AG08396 (cell line): ENCODE data around the gene NKG7.

Experiments used
- DNase-seq: peaks from one replicate; pipeline ENCODE4 v3.0.0; 2012; ENCODE audit warnings: low spot score, mixed read lengths

Gene NKG7

DNA sequence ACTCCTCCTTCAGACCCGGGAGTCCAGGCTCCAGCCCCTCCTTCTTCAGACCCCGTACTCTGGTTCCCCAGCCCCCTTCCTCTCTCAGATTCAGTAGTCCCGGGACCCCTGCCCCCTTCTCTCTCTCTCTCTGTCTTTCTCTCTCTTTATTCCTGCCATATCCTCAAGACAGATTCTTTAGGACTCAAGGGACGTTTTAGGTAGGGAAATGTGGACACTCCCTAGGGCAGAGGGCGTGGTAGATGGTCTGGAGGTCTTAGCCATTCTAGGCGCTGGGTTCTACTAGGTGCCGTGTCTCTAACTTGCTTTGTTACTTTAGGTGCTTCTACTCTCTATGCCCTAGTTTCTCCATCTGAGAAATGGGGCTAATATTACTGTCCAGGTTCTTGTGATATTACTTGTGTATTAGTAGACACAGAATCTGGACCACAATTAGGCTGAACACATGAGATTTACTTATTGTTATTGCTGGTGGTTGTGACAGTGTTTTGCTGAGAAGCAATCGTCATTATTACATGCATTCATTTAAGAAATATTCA lies 18.7 kb upstream of the NKG7 start:
- no peak for DNase-seq

DNA sequence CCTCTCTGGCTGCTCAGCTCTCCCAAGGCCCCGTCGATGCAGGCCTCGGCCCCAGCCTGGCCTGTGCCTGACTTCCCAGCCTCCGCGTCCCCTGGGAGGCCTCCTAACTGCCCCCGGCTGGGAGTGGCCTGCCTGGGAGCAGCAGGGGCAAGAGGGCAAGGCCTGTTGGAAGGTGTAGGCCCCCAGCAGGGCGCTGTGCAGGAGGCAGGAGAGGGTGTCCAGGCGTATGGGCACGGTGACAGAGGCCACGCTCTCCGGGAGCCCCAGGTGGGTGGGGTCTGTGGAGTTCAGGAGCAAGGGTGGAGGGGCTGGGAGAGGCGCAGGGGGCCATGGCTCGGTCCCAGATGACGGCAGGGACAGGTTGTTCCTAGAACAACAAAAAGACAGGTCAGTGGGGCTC lies 16.7 kb upstream of the NKG7 start:
- no peak for DNase-seq

DNA sequence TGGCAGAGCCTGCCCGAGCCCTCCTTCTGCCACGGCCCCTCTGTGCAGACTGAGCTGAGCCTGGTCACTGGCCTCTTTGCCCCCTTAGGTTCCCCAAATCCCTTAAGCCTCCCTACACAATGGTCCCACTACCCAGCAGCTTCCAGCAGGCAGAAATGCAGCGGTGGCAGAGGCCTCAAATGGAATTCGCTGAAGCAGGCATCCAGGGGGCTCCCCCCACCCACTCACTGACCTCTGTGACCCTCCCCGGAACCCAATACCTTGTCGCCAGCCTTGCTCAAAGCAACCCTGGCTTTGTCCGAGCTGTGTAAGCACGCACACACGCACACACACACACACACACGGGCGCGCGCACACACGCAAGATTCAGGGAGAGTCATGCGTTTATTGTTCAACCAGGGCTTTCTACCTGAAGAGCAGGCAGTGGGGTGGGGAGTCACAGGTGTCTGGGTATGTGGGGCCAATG lies 15.5 kb upstream of the NKG7 start, which contains the start of gene LIM2:
LIM2 (minus strand) TSS at position 51 of the 466 bp plus-strand sequence. CDS start 531 bp downstream, outside the sequence.
- no peak for DNase-seq

DNA sequence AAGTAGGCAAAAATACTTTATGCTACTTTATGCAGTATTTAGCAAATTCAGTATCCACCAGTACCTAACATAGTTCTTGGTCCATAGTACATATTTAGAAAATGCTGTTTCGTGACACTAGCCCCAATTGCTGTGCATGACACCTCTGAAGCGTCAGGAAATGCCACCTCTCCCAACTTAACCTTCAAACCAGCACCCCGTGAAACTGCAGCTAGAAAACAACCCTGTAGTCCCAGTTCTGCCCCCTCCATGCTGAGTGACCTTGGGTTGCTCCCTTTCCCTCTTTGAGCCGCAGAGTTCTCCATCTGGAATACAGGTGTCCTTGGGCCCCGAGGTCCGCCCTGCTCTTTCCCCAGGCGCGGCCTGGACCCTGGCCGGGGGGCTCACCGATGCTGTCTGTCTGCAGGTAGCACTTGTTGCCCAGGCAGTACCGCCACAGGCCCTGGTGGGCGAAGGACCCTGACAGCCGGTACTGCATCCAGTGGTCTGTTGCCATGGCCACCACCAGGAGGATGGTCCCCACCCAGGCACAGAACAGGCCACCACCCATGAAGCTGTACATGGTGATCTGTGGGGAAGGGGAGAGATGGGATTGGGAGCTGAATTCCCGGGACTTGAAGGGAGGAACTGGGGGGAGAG lies 14.5 kb upstream of the NKG7 start:
- no peak for DNase-seq

DNA sequence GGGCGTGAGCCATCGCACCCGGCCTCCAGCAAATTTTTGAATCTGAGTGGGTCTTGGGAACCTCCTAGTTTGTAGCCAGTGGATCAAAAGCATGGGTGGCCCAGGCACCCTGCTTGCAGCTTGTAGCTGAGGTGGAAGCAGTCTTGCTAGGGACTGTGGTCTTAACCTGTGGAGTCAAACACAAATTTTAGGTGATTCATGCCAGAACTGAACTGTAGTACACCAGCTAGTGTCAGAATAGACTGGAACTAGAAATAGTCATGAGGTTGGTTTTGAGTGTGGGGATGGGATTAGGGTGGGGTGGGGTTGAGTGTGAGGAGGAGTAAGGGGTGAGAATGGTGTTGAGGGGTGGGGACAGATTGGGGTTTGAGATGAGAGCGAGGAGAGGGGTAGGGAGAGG lies 9.6 kb upstream of the NKG7 start:
- no peak for DNase-seq

DNA sequence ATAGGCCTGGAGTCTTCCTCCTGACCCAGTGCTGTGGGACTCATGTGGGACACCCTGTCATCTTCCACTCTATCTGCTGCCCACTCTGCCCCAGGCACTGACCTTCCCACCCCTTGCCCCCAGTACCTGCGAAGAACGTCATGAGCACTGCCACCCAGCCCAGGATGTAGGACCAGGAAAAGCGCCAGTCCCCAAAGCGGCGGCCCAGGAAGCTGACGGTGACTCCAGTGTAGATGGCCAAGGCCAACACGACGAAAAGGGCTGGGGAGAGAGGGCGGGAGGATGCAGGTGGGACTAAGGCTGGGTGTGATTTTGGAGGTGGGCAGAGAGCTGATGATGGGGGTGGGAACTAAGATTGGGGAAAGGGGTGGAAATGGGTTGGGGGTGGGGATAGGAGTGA lies 7.9 kb upstream of the NKG7 start:
- DNase-seq, result no peak

DNA sequence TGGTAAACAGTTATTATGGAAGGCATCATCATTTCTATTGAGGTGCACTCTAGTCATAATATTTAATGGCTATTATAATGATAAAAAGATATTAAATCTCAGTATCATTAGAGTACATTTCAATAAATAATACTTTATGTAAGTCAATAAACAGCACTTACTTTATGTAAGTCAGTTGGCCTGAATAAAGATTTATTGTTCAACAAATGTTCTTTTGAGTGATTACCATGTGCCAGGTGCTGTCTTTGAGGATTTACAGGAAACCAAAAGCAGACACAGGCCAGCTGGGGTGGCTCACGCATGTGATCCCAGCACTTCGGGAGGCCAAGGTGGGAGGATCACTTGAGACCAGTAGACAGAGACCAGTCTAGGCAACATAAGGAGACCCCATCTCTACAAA lies 5.0 kb upstream of the NKG7 start:
- DNase-seq, result no peak

DNA sequence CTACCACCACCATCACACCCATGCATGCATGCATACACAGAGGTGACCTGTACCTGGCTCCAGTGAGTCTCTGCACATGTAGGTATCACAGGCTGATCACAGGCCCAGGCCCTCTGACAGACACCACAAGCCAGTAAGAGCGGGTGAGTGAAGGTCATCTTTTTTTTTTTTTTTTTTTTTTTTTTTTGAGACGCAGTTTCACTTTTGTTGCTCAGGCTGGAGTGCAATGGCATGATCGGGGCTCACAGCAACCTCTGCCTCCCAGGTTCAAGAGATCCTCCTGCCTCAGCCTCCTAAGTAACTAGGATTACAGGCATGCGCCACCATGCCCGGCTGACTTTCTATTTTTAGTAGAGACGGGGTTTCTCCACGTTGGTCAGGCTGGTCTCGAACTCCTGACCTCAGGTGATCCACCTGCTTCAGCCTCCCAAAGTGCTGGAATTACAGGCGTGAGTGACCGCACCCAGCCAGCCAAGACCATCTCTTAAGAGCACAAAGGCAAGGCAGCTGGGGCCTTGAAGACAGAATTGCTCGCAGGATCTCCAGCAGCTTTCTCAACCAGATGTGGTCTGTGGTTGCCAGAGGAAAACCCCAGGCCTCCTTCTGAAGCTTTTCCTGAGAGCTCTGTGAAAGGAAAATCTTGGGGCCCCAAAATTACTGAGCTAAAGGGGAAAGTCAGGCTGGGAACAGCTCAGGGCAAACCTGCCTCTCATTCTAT lies 3.2 kb upstream of the NKG7 start:
- DNase-seq, result no peak

DNA sequence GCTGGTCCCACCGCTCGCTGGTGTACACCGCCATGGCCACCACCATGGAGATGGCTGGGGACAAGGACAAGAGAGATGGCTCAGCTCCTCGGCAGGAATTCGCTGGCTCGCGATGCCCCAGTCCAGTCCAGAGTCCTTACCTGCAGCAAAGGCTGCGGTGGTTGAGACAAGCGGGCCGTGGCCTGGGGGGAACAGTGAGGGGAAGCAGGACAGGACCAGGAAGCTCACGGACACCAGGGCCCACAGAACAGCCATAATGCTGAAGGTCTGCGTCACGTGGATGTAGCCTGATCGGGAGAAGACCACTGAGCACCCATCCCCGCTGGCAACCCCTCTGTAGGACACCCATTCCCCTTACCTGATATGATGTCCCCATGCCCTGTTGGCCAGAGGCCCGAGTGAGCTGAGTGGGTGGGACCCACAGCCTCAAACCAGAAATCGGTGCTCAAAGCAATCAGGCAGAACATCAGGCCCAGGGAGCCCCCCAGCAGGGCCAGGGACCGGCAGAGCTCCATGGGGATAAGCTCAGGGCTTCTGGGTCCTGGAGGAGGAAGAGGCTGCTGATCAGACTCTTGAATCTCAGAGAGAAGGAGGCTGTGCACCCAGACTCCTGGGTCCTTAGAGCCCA lies 319 bp downstream of the NKG7 start:
- no peak for DNase-seq

DNA sequence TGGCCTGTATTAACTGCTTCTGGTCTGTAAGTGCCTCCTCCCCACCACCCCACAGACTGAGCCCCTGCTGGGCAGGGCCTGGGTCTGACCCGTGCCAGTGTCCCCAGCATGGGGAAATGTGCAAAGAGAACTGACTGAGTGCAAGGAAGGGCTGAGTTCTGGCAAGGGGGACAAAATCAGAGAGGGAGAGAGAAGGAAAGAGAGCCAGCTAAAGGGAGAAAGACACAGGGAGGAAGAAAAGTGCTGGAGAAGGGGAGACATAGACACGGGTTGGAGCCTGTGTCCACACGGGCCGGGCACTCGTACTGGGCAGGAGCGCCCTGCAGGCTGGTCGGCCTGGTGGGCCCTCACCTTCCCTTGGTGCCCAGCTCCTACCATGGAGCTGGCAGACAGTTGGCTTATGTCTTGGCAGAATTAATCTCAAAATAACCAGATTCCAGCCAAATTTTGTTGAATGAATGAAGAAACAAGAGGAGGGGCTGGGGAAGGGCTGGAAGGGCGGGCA lies 1.2 kb downstream of the NKG7 start:
- DNase-seq, result no peak

DNA sequence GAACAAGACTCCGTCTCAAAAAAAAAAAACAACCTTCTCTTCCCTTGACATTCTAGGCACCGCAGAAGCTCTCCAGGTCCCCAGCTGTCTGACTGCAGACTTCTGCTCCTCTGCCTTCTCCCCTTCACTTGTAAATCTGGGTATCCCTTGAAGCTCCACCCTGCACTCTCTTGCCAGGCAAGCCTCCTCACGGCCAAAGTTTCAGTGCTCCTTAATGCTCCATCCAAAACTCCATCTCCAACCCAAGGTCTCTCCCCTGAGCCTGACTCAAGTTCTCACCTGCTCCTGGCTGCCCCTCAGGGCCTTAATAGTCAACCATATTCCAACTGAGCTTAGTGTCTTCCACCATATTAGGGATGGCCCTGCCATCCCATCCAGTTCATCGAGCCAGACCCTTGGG lies 2.2 kb downstream of the NKG7 start:
- no peak for DNase-seq

DNA sequence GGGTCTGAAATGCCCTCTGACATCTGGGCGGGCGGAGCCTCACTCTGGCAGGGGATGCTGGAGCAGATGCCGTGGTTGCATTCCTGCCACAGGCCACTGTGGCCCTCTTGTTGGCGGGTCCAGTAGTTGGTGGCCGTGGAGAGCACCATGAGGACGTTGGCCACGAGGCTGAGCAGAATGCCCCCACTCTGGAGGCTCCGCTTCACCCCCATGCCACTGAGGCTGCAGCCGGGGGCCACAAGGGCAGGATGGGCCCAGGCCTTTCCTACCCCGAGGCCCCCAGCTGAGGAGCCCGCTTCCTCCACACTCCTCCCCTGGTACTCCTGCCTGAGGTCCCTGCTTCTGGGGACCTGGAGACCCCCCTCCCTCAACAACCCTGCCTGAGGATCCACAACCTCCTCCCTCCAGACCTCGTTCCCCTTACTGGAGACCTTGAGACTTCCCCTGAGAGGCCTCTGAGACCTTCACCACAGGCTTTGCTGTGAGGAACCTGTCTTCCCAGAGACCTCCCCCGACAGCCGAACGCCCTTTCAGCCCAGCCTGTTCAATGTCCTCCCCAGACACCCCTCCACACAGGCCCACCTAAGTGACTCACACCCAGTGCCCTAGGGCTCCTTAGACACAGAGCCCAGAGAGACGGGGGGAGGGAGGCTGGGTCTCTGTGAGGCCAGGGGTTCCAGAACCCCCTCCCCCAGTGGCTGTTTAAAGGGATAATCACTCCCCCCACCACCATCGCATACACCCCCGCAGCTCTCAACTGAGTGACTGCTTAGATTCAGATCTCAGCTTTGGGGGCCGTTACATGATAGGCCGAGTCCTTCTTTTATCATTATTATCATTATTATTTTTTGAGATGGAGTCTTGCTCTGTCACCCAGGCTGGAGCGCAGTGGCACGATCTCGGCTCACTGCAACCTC lies 3.8 kb downstream of the NKG7 start, which contains the start of gene CLDND2:
CLDND2 (minus strand) TSS at position 638 of the 917 bp plus-strand sequence; CDS start at position 212, 426 bp downstream.
- DNase-seq, result peak; percentile 26

DNA sequence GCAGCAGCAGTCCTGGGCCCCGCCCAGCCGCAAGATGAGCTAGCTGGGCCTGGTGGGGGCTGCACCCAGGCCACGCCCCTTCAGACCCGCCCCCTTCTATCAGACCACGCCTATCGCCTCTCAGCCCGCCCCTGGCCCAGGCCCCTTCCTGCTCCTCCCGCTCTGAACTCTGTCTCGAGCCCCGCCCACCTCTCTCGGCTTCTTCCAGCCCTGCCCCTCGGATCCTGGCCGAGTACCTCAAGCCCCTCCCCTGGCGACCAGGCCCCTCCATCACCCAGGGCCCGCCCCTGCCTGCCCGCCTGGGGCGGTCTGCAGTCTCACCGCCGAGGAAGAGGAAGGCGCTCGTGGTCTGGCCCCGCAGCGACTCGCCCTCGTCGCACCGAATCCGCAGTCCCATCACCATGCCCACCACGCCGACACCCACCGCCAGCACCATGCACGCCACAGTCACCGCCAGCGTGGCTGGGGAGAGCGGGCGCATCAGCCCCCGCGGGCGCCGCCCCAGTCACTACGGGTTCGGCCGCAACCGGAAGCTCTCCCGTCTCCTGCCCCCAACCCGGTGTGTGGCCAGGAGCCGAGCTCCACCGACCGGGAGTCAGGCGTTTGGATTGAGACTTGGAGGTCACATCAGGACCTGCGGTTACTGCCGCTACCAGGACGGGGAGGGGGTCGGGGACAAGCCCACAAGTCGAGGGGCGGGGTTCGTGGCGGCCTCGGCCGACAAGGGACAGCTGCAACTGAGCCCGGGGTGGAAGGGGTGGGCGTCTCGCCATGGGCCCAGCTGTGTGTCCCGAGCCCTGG lies 4.7 kb downstream of the NKG7 start:
- peak; percentile 99 for DNase-seq

DNA sequence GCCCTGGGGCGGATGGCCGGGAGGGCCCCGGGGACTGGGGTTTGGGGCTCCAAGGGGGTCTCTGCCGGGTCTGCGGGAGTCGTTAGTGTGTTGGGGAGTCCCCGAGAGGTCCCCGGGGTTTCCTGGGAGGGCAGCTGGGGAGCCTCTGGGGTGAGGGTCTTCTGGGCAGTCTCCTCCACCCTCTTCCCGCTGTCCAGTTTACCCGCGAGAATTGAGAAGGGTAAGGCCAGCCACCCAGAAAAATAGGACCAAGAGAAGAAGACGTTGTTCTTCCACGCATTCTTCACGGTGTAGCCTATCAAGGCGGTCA lies 5.2 kb downstream of the NKG7 start:
- DNase-seq, result no peak

DNA sequence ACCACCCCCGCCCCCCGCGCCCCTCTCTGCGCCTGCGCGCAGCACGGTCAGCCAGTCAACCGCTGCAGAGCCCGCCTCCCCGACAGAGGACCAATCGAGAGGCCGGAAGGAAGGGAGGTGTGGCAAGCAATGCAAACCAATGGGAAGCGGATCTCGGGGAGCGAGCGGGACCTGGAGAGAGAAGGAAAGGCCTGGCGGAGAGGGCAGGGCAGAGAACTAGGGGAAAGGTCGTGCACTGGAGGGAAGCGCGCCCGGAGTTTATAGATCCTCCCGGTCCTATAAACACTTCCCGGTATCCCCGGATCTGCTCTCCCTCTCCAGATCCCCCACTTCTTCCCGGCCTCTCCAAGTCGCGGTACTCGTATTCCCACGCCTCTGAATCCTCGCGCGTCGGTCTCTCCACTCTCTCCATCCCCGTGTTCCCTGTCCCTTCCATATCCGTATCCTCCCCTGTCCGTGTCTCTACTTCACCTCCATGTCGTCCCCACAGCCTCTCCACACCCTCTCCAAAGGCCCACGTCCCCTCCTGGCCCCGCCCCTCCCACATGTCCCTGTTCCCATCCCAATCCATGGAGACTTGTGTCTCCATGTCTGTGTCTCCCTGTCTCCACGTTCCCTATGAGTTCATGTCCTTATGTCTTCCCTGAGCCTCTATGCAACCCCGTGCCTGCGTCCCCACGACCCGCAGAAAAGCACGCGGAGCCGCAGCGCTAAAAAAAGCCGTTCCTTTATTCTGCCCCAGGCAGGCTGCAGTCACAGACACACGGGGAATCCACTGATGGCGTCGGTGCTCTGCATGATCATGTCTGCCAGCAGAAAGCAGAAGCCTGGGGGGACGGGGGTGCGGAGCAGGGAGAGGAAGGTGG lies 5.8 kb downstream of the NKG7 start:
- DNase-seq, result peak; percentile 97

DNA sequence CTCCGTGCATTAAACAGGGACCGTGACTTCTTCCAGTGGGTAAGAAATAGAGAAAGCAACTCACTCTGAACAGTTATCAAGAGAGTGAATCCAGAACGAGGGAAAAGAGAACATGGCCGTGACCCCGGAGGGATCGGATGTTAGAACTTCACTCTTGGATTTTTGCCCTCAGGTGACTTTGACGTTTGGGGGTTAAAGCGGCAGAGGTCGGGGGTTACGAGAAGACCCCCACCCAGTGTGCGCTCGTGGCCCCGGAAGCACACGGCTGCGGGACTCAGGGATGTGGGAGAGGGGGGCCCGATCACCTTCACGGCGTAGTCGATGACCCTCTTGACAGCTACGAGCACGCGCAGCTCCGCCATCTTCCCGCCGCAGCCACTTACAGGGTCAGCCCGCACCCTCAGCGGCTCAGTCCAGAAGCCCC lies 6.5 kb downstream of the NKG7 start, which contains the start of gene ETFB:
ETFB (minus strand) TSS at position 424 of the 424 bp plus-strand sequence; CDS start at position 362, 62 bp downstream.
- no peak for DNase-seq

DNA sequence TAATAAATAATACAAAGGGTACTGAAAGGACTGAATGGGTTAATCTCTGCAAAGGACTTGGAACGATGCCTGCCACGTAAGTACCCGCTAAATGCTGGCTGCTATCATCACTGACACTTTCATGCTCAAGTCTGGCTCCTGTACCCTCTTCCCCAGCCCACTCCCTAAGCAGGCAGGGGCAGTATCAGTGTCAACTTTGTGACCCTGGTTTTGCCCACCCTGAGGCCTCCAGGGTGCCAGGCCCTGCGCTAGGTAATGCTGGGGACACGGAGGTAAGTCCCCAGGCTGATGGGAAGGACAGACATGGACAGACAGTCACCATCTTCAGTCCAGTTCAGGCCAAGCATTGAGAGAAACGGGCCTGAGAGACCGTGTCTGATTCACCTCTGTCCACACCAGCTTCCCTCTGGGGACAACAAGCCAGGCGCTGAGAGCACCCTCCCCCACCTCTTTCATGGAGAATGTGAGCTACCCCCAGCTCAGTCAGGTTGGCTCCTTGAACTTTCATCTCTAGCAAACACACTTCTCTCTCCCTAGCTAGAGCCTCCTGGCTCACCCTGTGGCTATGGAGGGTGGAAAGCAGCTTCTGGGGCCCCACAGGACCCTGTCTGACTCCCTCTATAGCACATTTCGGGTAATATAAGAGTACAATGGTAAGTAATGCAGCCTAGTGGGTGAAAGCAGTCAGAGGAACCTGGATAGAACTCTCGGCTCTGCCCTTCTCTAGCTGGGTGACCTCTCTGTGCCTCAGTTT lies 7.1 kb downstream of the NKG7 start:
- no peak for DNase-seq

DNA sequence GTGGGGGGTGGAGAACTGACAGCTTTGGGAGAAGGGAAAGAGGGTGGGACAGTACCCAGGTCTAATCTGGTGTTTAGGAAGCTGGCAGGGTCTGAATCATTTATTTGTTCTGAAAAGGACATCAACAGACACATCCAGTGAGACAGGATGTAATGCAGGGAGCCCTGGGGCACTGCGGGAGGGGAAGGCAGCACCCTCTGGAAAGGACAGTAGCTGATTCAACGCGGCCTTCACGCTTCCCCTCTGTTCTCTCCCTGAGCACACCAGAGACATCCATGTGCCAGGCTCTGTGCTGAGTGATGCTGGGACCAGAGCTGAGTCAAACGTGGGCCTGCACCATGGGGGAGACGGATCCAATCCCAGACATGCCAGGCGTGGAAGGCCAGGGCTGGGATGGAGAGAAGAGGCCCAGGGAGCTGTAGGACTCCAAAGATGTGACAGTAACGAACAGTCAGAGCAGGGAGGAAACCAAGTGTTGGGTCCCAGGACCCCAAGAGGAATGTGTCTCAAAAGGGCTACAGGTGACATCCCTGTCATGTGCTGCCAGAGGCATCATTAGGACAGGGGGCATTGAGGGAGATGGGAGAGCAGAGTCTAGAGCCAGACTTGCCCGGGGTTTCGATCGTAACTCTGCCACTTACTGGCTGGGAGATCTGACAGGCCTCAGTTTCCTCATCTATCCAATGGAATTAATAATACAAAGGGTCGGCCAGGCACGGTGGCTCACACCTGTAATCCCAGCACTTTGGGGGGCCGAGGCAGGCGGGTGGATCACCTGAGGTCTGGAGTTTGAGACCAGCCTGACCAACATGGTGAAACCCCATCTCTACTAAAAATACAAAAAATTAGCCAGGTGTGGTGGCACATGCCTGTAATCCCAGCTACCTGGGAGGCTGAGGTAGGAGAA lies 8.0 kb downstream of the NKG7 start:
- DNase-seq, result no peak
